Vagina (tissue), 2 donors: ENCODE results near the gene UCN2.

Experiments
- POLR2A ChIP-seq, 2 donors: fragments of 450-650 bp; IDR thresholded peaks; one replicate each; pipeline ENCODE4 v1.6.1; 2017; ENCODE audit warnings: antibody characterized with exemption in 2 of 2, mild to moderate bottlenecking in 2 of 2, moderate library complexity in 2 of 2
- TF ChIP-seq, protein P1 (sequence below), 3 experiments: fragments of 450-650 bp in 2 of 3; fragments of 200-600 bp in 1 of 3; sonication (generic) in 1 of 3; IDR thresholded peaks; one replicate each; pipeline ENCODE4 v1.5.1; 2017 to 2019; ENCODE audit warnings: antibody characterized with exemption in 3 of 3, mild to moderate bottlenecking in 2 of 3, moderate library complexity in 2 of 3

DNA sequence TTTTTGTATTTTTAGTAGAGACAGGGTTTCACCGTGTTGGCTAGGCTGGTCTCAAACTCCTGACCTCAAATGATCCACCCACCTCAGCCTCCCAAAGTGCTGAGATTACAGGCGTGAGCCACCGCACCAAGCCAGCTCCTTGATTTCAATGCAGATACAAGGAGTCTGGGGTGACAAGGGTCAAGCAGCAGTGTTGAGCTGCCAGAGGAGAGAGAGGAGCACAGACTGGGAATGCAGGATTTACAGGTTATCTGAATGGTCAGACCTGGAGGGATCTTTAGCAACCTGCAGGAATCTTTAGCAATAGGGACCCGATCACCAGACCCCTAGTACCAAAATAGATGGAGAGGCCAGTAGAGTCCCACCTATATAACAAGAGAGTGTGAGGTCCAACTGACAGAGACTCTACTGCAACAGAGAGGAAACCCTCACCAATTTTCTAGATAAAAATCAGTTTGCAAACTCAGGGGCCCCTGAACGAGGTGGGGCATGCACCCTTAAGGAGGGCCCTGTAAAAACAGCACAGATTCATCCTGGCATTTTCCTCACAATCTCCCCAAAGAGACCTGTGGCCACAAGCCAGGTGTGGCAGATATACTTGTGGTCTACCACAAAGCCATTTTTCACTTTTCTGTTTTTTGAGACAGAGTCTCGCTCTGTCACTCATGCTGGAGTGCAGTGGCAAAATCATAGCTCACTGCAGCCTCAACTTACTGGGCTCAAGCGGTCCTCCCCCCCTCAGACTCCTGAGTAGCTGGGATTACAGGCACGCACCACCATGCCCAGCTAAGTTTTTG is 49.0 kb downstream of the UCN2 start:
- TF ChIP-seq, protein P1, sequence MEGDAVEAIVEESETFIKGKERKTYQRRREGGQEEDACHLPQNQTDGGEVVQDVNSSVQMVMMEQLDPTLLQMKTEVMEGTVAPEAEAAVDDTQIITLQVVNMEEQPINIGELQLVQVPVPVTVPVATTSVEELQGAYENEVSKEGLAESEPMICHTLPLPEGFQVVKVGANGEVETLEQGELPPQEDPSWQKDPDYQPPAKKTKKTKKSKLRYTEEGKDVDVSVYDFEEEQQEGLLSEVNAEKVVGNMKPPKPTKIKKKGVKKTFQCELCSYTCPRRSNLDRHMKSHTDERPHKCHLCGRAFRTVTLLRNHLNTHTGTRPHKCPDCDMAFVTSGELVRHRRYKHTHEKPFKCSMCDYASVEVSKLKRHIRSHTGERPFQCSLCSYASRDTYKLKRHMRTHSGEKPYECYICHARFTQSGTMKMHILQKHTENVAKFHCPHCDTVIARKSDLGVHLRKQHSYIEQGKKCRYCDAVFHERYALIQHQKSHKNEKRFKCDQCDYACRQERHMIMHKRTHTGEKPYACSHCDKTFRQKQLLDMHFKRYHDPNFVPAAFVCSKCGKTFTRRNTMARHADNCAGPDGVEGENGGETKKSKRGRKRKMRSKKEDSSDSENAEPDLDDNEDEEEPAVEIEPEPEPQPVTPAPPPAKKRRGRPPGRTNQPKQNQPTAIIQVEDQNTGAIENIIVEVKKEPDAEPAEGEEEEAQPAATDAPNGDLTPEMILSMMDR (IDR thresholded peaks at IDR 0.05), result no peak
- TF ChIP-seq POLR2A (IDR thresholded peaks at IDR 0.05), result no peak
